ENCODE data around the gene PRKN. TPM values are rescaled to one million over a fixed set of nuclear protein-coding genes. Genes with fewer than 3 reads are reported as not detected.

PRKN gene
- total RNA-seq, 4 donors from 2014 or later, result 4.4 to 669 (median 10.5) TPM

DNA sequence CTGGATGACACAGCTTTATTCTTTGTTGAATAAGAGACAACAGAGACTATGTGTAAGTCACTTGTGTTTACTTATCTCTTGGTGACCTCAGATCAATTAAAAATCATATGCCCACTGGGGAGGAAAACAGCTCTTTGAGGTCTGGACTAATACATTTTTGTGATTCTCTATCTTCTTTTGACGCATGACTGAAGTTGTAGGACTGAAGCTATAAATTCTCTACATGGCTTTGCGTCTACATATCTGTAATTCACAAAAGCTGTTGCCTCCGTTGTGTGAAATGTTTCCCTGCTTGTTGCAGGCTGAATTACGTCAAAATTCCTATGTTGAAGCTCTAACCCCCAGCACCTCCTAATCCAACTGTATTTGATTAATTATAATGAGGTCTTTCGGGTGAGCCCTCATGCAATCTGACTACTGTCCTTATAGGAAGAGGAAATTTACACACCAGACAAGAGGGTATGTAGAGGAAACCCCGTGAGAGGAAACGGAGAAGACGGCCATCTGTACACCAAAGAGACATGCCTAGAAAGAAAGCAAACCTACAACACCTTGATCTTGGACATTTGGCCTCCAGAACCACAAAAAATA, 481.6 kb downstream of the PRKN start:
- no peaks in the 10 kb centered on the region for H3K4me1 ChIP-seq
- no peak overlapping the region for H3K4me3 ChIP-seq
- H3K36me3 ChIP-seq, result no peaks in the 10 kb centered on the region
- no peak for DNase-seq
- TF ChIP-seq, protein P1, sequence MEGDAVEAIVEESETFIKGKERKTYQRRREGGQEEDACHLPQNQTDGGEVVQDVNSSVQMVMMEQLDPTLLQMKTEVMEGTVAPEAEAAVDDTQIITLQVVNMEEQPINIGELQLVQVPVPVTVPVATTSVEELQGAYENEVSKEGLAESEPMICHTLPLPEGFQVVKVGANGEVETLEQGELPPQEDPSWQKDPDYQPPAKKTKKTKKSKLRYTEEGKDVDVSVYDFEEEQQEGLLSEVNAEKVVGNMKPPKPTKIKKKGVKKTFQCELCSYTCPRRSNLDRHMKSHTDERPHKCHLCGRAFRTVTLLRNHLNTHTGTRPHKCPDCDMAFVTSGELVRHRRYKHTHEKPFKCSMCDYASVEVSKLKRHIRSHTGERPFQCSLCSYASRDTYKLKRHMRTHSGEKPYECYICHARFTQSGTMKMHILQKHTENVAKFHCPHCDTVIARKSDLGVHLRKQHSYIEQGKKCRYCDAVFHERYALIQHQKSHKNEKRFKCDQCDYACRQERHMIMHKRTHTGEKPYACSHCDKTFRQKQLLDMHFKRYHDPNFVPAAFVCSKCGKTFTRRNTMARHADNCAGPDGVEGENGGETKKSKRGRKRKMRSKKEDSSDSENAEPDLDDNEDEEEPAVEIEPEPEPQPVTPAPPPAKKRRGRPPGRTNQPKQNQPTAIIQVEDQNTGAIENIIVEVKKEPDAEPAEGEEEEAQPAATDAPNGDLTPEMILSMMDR (IDR thresholded peaks at IDR 0.05), result no peak
- no peak for TF ChIP-seq POLR2A (IDR thresholded peaks at IDR 0.05)
- H3K27ac ChIP-seq, result no peak overlapping the region
- no peaks in the 10 kb centered on the region for H3K27me3 ChIP-seq
- no peaks in the 10 kb centered on the region for H3K9me3 ChIP-seq

DNA sequence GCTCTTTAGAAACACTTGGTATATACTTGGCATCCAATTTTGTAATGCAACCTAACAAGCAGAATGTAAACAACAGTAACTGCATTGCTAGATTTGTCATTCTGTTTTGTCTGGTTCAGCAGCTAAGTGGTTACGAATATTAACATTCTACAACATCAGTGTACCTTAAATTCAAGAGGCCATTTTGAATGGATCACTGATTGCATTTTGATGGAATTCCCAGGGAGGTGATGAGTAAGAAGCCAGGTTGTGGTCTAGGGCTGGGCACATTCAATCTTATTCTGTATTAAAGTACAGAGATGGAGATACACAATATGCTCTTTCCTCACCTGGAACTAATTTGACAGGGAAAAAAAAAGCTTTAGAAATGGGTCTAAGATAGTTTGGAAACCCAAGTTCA, 483.5 kb downstream of the PRKN start:
- no peak overlapping the region for H3K4me3 ChIP-seq
- TF ChIP-seq, protein P1 (IDR thresholded peaks at IDR 0.05), result no peak
- no peak for TF ChIP-seq POLR2A (IDR thresholded peaks at IDR 0.05)
- H3K36me3 ChIP-seq, result no peaks in the 10 kb centered on the region
- DNase-seq, result no peak
- H3K9me3 ChIP-seq, result no peaks in the 10 kb centered on the region
- no peaks in the 10 kb centered on the region for H3K27me3 ChIP-seq
- no peaks in the 10 kb centered on the region for H3K4me1 ChIP-seq
- no peak overlapping the region for H3K27ac ChIP-seq

DNA sequence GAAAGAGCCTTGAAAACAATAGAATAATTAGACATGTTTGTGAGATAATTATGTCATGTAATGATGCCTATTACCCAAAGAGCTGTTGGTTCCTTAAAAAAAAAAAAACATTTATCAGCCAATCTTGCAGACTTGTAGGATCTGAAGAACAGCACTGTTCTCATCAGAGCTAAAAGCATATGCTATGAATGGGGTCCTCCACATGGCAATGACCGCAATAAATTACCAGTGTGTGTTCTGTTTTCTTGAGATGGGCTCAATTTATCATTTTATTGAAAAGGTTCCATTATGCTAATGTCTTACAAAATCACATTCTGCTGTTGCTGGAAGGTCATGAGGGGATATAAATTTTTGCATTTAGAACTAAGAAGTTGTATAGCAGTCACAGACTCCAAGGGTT, 484.7 kb downstream of the PRKN start:
- no peak overlapping the region for H3K27ac ChIP-seq
- TF ChIP-seq, protein P1 (IDR thresholded peaks at IDR 0.05), result no peak
- no peak for TF ChIP-seq POLR2A (IDR thresholded peaks at IDR 0.05)
- DNase-seq, result no peak
- no peaks in the 10 kb centered on the region for H3K9me3 ChIP-seq
- no peak overlapping the region for H3K4me3 ChIP-seq
- no peaks in the 10 kb centered on the region for H3K27me3 ChIP-seq
- H3K36me3 ChIP-seq, result no peaks in the 10 kb centered on the region
- H3K4me1 ChIP-seq, result no peaks in the 10 kb centered on the region

DNA sequence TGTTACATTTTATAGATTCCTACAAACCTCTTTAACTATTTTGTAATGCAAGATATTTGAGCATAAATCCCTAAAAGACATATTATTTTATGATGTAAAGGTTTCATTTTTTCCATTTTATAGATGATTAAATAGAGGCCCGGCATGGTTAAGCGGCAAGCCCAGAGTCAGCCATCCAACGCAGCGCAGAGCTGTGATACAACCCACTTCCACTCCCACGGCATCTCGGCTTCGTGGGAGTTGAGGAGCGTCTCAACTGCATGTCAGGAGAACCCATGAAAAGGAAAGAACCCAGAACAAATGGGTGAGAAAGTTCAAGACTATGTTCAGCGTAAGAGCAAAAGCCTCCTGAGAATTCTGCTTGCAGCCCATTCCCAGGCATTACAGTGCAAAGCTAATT, 488.2 kb downstream of the PRKN start:
- Histone ChIP-seq H3K4me3 (no peak overlapping the region), H3K27ac (no peak overlapping the region), H3K27me3 (no peaks in the 10 kb centered on the region), H3K4me1 (no peaks in the 10 kb centered on the region), H3K9me3 (no peaks in the 10 kb centered on the region), H3K36me3 (no peaks in the 10 kb centered on the region)
- TF ChIP-seq POLR2A (IDR thresholded peaks at IDR 0.05), result no peak
- TF ChIP-seq, protein P1 (IDR thresholded peaks at IDR 0.05), result no peak
- DNase-seq, result no peak

DNA sequence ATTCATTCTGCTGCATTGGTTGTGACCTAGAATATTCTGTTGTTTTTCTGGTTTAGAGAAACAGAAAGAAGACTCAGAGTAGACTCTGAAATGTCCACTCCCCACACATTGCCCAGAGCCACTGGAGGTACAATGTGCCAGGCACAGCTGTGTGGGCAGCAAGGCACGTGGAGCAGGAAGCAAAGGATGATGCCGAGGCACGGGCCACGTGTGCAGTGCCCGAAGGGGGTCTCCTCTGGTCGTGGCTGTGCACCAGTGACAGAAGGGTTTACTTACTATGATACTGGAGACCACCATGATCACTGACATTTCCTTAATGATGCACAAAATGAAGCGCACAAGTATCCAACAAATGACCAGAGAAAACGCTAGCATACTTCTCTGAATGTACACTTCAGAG, 488.9 kb downstream of the PRKN start:
- DNase-seq, result no peak
- Histone ChIP-seq H3K4me1 (no peaks in the 10 kb centered on the region), H3K9me3 (no peaks in the 10 kb centered on the region), H3K27ac (no peak overlapping the region), H3K27me3 (no peaks in the 10 kb centered on the region), H3K36me3 (no peaks in the 10 kb centered on the region), H3K4me3 (no peak overlapping the region)
- TF ChIP-seq, protein P1 (IDR thresholded peaks at IDR 0.05), result no peak
- no peak for TF ChIP-seq POLR2A (IDR thresholded peaks at IDR 0.05)

DNA sequence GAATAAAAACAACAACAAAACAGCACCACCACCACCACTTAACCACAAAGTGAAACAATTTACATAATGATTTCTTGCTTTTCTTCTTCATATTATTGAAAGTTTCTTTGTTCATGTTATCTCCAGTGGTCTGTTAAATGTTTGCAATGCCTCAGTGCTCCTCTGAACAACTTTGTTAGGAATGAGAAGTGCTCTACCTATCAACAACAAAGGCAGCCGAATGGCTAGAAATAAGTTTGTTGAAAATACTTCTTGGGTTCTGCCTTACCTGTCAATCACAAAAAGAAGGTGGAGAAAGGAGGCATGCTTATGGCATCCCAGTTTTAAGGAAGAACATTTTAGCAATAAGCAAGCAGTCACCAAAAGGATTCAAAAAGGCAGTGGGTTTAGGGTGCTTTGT, 490.2 kb downstream of the PRKN start:
- no peak for TF ChIP-seq POLR2A (IDR thresholded peaks at IDR 0.05)
- TF ChIP-seq, protein P1 (IDR thresholded peaks at IDR 0.05), result no peak
- Histone ChIP-seq H3K4me3 (no peak overlapping the region), H3K27me3 (no peaks in the 10 kb centered on the region), H3K4me1 (no peaks in the 10 kb centered on the region), H3K27ac (no peak overlapping the region), H3K36me3 (no peaks in the 10 kb centered on the region), H3K9me3 (no peaks in the 10 kb centered on the region)
- no peak for DNase-seq
